Breast epithelium (tissue), 3 donors: ENCODE measurements around the gene DSCAML1.

Experiments used
- CTCF ChIP-seq, 3 donors: fragments of 450-650 bp; IDR thresholded peaks; one replicate each; pipeline ENCODE4 v1.5.1; 2016 to 2017; ENCODE audit warnings: antibody characterized with exemption in 3 of 3, mild to moderate bottlenecking in 3 of 3, moderate library complexity in 3 of 3
- POLR2A ChIP-seq: fragments of 450-650 bp; IDR thresholded peaks from one replicate; pipeline ENCODE4 v1.6.1; 2016; ENCODE audit warnings: antibody characterized with exemption, mild to moderate bottlenecking, moderate library complexity

- no peak for TF ChIP-seq CTCF (IDR thresholded peaks at IDR 0.05)
- no peak for TF ChIP-seq POLR2A
Observed at GRCh38 chr11:117380676-117381075, 416.3 kb downstream of the DSCAML1 start.
